GM12801 (cell line): Measurements from ENCODE around the gene ARHGAP10.

Experiments used
- TF ChIP-seq, protein P1 (sequence below): IDR thresholded peaks from one replicate; pipeline ENCODE4 v1.5.1; 2011; ENCODE audit warnings: control low read depth; ENCODE audit not compliant: insufficient read length; ENCODE audit errors: extremely low read depth

Gene ARHGAP10

DNA sequence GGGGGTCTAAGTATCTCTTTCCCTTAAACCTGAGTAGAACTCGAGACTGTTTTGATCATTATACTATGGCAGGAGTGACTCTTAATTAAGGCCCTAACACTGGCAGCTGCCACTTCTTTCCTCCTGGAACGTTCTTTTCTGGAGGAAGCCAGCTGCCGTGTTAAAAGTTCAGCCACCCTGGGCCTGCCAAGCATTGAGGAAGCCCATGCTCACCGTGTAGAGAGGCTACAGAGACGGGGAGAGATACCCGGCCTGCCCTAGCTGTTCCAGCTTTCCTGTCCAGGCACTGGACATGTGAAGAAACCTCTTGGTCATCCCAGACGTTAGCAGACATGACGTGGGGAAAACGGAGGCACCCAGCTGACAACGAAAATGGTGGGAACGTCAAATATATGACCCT lies 274.1 kb downstream of the ARHGAP10 start:
- TF ChIP-seq, protein P1, sequence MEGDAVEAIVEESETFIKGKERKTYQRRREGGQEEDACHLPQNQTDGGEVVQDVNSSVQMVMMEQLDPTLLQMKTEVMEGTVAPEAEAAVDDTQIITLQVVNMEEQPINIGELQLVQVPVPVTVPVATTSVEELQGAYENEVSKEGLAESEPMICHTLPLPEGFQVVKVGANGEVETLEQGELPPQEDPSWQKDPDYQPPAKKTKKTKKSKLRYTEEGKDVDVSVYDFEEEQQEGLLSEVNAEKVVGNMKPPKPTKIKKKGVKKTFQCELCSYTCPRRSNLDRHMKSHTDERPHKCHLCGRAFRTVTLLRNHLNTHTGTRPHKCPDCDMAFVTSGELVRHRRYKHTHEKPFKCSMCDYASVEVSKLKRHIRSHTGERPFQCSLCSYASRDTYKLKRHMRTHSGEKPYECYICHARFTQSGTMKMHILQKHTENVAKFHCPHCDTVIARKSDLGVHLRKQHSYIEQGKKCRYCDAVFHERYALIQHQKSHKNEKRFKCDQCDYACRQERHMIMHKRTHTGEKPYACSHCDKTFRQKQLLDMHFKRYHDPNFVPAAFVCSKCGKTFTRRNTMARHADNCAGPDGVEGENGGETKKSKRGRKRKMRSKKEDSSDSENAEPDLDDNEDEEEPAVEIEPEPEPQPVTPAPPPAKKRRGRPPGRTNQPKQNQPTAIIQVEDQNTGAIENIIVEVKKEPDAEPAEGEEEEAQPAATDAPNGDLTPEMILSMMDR: no peak

DNA sequence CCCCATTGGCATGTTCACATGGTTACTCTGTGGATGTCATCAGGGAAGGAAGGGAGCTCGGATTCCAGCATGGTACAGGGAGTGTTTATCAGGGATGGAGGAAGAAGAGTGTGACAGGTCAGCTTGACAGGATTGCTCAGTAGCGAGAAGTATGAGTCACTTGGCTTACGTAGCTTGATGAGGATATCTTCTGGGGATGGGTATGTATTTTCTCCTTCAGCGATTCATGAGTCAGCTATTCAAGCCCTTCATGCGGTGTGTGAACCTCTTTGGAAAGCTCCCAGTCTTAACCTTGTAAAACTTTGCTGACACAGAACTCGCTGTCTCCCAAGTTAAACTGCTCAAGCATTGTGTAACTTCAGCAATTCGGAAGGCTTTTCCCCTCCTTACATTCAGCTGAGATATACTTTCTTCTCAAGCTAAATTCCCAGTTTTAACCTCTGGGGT lies 275.4 kb downstream of the ARHGAP10 start:
- TF ChIP-seq, protein P1: no peak

DNA sequence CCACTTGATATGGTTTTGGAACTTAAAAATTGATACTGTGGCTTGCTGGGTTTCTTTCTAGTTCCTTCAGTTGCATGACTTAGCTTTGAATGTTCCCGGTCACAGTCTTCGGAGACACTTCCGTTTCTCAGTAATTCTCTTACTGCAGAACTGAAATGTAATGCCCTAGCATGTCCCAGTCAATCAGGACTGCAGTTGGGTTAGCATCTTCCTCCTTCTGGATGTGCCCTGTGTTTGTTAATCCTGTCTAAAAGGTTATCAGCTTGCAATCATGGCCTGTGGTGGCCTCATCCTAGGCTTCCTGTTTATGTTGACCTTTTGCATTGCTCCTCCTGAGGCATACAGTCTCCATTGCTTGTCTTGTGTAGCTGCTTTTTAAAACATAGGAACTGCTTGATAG lies 275.9 kb downstream of the ARHGAP10 start:
- TF ChIP-seq, protein P1: no peak

DNA sequence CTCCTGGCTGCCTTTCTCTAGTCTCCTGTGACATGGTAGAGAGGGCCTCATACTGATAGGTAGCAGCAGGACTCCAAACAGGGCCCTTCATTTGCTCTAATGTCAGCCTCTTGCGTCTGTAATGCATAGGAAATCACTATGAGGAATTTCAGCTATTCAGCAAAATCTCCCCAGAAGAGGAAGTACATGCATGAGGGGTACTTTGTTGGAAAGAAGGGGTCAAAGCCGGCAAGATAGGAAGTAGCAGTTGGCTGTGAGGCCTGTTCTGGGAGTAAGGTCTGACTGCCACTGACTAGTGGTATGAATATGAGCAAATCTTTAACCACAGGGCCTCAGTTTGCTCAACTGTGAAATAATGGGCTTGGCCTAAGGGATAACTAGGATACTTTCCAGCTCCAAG lies 283.2 kb downstream of the ARHGAP10 start:
- TF ChIP-seq, protein P1: no peak

DNA sequence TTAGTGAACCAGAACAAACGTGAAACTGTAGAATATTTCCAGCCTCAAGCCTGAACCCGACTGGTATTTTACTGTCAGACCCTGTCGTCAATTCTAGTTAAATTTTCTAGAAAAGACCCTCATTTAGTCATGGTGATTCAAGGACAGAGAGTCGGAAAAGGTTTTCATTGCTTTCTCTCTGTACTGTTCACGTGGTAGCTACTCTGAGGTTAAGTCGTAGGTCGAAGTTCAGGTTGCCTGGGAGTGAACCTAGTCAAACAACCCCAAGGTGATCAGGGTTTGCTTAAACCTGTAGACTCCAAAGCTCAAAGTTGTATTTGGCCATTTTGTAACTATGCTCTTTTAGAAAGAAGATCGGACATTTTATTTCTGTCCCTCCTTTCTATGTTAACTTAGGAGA lies 283.6 kb downstream of the ARHGAP10 start:
- TF ChIP-seq, protein P1: no peak

DNA sequence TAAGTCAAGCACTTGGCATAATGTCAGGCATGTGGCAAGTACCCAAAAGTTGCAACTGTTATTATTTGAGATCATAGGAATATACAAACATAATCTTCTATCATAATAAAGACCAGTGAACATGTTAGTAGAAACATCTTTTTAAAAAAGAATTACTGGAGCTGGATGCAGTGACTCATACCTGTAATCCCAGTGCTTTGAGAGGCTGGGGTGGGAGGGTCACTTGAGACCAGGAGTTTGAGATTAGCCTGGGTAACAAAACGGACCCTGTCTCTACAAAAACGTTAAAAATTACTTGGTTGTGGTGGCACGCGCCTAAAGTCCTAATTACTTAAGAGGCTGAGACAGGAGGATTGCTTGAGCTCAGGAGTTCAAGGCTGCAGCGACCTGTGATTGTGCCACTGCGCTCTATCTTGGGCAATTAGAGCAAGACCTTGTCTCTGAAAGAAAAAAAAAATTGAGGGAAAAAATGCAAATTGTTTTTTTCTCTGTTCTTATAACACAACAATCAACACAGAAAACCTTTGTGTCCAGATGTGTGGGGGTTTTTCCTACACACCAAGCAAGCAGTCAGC lies 284.3 kb downstream of the ARHGAP10 start:
- TF ChIP-seq, protein P1: no peak

DNA sequence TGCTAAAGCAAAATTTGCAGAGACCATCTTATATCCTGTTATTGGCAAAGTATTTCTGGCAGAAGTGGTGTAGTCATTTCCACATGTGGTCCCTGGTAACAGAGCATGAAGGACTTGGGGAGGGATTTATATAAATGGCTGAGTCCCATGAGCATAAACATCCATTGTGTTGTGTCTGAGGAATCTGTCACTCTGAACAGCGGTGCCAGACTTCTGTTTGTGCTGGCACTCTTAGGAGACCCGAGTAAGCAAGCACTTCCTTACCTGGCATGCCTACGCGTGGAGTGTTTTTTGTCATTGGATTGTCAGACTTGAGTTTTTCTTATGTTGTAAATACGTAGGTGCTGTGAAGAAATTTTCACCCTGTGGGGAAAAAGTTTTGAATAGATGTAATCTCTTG lies 285.9 kb downstream of the ARHGAP10 start:
- TF ChIP-seq, protein P1: no peak
